Esophagus muscularis mucosa (tissue), 3 donors: ENCODE results near the gene MGLL.

Source experiments
- EP300 ChIP-seq: sonication (generic); formaldehyde crosslinking; IDR thresholded peaks from one replicate; pipeline ENCODE4 v1.6.1; 2017; ENCODE audit warnings: antibody characterized with exemption
- TF ChIP-seq, protein P1 (sequence below), 3 experiments: fragments of 200-600 bp in 2 of 3; fragments of 450-650 bp in 1 of 3; sonication (generic) in 2 of 3; IDR thresholded peaks; one replicate each; pipeline ENCODE4 v1.5.1; 2017 to 2019; ENCODE audit warnings: antibody characterized with exemption in 3 of 3, mild to moderate bottlenecking in 2 of 3, moderate library complexity in 1 of 3

GRCh38 chr3:127763816-127764215 is 58.5 kb downstream of the MGLL start:
- TF ChIP-seq, protein P1, sequence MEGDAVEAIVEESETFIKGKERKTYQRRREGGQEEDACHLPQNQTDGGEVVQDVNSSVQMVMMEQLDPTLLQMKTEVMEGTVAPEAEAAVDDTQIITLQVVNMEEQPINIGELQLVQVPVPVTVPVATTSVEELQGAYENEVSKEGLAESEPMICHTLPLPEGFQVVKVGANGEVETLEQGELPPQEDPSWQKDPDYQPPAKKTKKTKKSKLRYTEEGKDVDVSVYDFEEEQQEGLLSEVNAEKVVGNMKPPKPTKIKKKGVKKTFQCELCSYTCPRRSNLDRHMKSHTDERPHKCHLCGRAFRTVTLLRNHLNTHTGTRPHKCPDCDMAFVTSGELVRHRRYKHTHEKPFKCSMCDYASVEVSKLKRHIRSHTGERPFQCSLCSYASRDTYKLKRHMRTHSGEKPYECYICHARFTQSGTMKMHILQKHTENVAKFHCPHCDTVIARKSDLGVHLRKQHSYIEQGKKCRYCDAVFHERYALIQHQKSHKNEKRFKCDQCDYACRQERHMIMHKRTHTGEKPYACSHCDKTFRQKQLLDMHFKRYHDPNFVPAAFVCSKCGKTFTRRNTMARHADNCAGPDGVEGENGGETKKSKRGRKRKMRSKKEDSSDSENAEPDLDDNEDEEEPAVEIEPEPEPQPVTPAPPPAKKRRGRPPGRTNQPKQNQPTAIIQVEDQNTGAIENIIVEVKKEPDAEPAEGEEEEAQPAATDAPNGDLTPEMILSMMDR (IDR thresholded peaks at IDR 0.05), result no peak
- no peak for TF ChIP-seq EP300
